Stimulated activated CD8-positive, alpha-beta memory T cell treated with anti-CD3 and anti-CD28 coated beads, Interleukin-7, amount 100 ng/mL, for 4 hours (primary cell): ENCODE measurements around the gene CTSE.

Experiments used
- DNase-seq, 2 donors: peaks; one replicate each; pipeline ENCODE4 v3.0.0-alpha.2; 2020; ENCODE audit warnings: low read depth in 2 of 2

The CTSE gene

DNA sequence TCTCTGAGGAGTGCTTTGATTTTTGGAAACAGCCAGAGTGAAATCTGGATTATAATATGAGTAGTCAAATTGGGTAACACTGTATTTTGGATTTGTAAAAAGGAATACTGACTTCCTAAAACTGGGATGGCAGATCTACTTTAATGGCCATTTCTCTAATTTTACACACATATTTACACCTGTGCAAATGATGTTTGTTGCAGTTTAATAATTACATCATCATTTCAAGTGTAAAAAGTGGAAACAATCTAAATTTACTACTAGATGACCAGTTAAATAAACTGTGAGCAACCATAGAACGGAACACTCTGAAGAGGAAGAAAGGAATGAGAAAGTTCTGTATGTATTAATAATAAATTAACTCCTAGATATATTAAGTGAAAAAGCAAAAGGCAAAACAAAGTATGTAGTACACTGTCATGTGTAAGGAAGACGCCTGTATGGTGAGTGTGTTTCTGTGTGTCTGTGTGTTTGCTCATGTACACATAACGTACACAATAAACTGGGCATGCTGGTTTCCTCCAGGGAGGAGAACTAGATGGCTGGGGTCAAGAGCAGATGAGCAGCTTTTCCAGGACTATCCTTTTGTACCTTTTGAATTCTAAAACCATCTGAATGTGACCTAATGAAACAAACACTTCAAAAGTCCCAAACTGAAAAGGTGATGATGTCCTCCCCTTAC lies 26.4 kb upstream of the CTSE start:
- DNase-seq: no peak

DNA sequence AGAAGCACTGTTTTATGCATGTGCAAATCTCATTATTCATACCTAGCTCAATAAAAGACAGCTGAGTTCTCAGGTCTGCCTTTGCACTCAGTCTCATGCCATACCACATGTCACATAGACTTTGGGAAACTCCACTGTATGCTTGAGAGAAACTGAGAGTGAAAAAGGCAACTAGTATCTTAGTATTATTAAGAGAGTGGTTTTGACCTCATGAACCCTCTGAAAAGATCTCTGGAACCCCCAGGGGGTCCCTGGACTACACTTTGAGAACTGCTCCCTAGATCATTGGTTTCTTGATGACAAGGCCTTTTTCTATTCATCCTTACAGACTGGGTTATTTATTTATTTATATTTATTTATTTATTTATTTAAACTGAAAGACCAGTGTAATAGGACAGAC lies 25.6 kb upstream of the CTSE start:
- no peak for DNase-seq

- DNase-seq: no peak
Measured at GRCh38 chr1:206048582-206048981, 24.9 kb upstream of the CTSE start.

GRCh38 chr1:206047271-206047670 lies 23.6 kb upstream of the CTSE start:
- DNase-seq: no peak

GRCh38 chr1:206041640-206042039 lies 17.9 kb upstream of the CTSE start:
- no peak for DNase-seq

DNA sequence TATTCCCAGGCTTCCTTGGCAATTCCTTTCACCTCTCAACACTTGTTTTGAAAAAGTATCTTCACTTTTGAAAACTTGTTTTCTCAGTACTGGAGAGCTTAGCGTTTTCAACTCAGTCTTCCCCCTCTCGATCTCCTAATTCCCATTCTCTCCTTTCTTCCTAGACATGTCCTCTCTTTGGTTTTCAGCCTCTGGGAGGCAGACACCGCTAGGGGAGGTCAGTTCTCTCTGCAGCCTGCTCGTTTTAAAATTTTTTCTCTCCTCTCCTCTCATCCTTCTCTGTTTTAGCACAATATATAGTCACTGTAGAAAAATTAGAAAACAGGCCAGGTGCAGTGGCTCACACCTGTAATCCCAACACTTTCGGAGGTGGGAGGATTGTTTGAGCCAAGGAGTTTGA lies 16.6 kb upstream of the CTSE start:
- no peak for DNase-seq

DNA sequence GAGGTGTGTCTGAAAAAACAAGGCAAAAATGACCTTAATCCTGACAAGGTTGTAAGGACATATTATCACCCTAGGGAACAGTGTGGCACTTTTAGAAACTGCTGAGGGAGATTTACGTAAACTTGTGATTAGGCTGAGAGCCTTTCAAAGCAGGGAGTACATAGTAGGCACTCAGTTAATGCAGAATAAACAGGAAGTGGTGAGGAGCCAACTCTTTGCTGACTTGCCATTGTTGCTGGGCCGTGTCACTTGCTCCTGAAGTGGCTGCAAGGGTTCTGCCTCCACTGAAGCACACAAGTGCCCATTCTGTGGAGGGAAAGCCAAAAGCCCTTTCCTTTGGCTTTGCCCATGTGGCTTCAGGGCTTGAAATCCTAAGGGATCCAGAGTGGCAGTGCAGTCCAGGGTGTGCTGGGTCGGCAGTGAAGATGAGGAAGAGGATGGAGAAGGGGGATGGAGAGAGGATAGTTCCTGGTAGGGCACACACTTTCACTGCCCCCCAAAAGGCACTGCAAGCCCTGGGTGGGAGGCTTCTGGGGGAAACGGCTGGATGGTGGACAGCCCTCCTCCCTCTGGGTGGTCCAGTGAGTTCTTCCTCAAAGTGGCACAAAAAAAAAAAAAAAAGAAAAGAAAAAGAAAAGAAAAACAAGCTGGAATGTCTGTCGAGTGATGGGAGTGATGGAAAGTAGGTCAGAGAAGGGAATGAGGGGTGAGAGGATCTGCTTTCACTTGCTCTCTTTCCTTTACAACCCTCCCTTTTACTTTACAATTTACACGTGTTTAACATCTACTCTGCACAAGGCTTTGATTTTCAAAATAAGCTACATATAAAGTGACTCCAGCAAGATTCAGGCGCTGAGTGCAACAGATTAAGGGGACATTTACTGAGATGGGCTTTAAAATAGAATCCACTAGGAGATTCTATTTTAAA lies 15.6 kb upstream of the CTSE start:
- DNase-seq: no peak

- DNase-seq: no peak
Measured at GRCh38 chr1:206037581-206037980, 13.9 kb upstream of the CTSE start.

DNA sequence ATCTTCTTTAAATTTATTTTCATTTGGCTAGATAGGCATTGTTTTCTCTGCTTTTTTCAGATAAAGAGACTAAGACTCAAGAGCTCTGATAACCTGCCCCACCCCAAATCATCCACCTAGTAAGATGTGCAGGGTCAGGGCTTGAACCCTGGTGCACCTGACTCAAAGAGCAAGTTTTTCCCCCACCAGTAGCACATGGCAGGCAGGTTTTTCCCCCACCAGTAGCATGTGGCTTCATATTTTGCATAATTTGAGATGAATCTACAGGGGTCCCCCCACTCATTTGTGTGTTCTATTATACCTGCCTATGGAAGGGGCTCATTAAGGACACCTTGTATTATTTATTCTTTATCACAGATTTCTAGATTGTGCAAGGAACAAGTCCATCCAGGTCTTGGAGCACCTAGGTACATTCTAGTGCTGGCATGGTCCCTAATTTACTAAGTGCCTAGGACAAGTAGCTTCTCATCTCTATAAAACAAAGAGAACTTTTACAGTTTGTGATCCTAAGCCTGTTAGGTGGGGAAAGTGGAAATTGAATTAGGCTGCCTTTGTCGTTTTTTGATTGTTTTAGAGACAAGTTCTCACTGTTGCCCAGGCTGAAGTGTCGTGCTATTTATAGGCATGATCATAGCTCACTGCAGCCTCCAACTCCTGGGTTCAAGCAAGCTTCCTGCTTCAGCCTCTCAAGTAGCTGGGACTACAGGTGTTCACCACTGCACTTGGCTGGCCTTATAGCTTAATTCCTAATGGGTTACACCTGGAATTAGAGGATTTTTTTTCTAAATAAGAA lies 13.2 kb upstream of the CTSE start:
- no peak for DNase-seq

- no peak for DNase-seq
Measured at GRCh38 chr1:206035027-206035426, 11.3 kb upstream of the CTSE start.

GRCh38 chr1:206032380-206033140 lies 8.9 kb upstream of the CTSE start:
- DNase-seq: no peak

DNA sequence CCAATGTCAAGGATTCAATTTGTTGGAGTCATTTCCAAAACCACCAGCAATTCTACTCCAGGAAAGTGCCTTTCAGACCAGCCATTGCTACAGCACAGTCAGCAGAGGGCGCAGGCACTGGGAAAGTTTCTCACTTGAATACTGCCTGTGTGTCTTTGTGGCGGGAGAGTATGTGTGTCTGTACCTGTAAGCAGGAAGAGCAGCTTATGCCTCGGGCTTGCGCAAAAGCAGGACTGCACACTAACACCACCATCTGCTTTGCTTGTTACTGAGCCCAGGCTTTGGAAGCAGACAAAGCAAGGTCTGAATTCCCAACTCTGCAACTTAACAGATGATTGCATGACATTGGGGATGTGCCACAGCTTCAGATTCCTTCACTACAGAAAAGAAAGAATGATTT lies 7.0 kb upstream of the CTSE start:
- peak; percentile 34 to 43 for DNase-seq

DNA sequence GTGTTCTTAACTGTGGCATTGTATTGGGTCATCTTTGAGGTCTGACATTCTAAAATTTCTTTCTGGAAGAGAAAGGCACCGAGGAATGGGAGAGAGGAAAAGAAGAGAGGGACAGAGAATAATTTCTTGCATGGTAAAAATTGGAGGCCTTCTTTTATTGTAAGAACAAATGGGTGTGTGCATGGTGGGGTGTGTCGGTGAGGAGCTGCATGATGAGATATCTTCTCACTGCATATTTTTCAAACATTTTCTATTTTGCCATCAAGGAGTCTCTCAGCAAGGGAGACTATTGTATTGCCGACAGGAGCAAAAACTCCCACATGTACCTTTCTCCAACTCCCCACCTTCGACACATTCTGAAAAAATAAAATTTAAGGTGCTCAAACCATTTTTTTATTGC lies 6.5 kb upstream of the CTSE start:
- DNase-seq: no peak

DNA sequence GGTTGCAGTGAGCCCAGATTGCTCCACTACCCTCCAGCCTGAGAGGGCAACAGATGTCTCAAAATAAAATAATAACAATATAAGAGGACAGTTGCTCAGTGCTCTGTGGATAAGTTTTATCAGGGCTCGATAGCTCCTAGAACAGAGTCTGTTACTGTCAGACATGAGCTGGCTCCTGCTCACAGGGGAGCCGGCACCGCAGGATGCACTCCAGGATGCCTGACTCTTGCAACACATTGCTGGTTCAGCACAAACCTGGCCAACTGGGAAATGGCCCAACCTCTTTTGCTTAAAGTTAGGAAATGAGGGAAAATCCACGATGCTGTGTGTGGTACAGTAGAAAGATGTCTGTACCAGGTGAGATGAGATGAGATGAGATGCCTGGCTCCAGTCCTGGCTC lies 5.8 kb upstream of the CTSE start:
- no peak for DNase-seq

GRCh38 chr1:206025283-206025820 lies 1.7 kb upstream of the CTSE start:
- DNase-seq: no peak

- no peak for DNase-seq
Measured at GRCh38 chr1:206022766-206023165, 929 bp downstream of the CTSE start.

DNA sequence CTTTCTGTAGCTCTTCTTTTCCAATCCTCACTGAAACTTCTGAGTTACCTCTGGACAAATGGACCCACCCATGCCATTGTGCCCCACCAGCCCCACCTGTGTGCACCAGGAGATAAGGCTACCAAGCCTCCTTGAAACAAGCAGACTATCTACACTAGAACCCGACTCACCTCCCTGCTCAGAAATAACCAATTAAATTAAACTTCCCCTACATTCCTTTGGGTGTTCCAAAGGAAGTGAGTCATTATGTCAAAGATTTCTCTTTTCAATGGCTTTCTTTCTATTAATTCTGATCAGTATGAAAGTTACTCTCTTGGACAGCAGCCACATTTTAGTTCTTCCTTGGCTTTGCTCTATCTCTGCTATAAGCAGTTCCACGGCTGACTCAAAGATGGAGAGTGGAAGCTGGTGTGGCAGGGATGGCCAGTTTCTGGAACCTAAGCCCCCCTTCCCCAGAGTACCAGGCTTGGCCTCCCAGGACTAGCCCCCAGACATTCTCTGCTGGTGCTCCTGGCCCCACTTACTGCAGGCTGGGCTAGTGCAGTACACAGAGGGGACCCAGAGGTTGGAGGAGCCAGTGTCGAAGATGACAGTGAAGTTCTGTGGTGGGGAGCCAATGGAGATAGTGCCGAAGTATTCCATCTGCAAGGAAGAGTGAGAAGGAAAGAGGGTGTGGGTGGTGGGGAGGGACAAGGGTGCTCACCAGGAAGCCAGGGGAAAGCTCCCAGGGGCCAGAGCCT lies 1.9 kb downstream of the CTSE start:
- no peak for DNase-seq

GRCh38 chr1:206021008-206021625 lies 2.6 kb downstream of the CTSE start:
- no peak for DNase-seq

- DNase-seq: no peak
Measured at GRCh38 chr1:206020393-206021007, 3.2 kb downstream of the CTSE start.

- DNase-seq: no peak
Measured at GRCh38 chr1:206015071-206015470, 8.6 kb downstream of the CTSE start.
